Measurements from ENCODE around the gene CD300LB.

CD300LB gene

GRCh38 chr17:74547736-74548135, 16.5 kb upstream of the CD300LB start:
- peak; percentile 23 for DNase-seq

- no peak for DNase-seq
These were observed 16.0 kb upstream of the CD300LB start for GRCh38 chr17:74547264-74547663.

GRCh38 chr17:74546586-74546985, 15.3 kb upstream of the CD300LB start:
- DNase-seq, result no peak

GRCh38 chr17:74545843-74546230, 14.6 kb upstream of the CD300LB start, which contains the start of gene CD300C:
Gene CD300C, minus strand, starts transcription at chr17:74546115. Its CDS starts 333 bp downstream, at chr17:74545782.
- DNase-seq, result no peak

- no peak for DNase-seq
These were observed 13.9 kb upstream of the CD300LB start for GRCh38 chr17:74544991-74545842.

GRCh38 chr17:74543891-74544760, 12.9 kb upstream of the CD300LB start:
- no peak for DNase-seq

GRCh38 chr17:74543406-74543805, 12.1 kb upstream of the CD300LB start:
- no peak for DNase-seq

- no peak for DNase-seq
These were observed 11.6 kb upstream of the CD300LB start for GRCh38 chr17:74542727-74543383.

- DNase-seq, result no peak
These were observed 10.9 kb upstream of the CD300LB start for GRCh38 chr17:74542166-74542565.

- DNase-seq, result no peak
These were observed 10.2 kb upstream of the CD300LB start for GRCh38 chr17:74541176-74542111.

- DNase-seq, result no peak
These were observed 8.1 kb upstream of the CD300LB start for GRCh38 chr17:74539281-74539820.

- no peak for DNase-seq
These were observed 5.6 kb upstream of the CD300LB start for GRCh38 chr17:74536890-74537289.

- peak; percentile 51 for DNase-seq
These were observed 840 bp upstream of the CD300LB start for GRCh38 chr17:74532115-74532514.

- DNase-seq, result no peak
These were observed 484 bp downstream of the CD300LB start for GRCh38 chr17:74530831-74531150.

- no peak for DNase-seq
These were observed 2.0 kb downstream of the CD300LB start for GRCh38 chr17:74529243-74529642.

- no peak for DNase-seq
These were observed 2.6 kb downstream of the CD300LB start for GRCh38 chr17:74528491-74529199.

- no peak for DNase-seq
These were observed 3.5 kb downstream of the CD300LB start for GRCh38 chr17:74527756-74528155.

- DNase-seq, result no peak
These were observed 4.2 kb downstream of the CD300LB start for GRCh38 chr17:74527081-74527480.

- no peak for DNase-seq
These were observed 4.6 kb downstream of the CD300LB start for GRCh38 chr17:74526681-74527080.

GRCh38 chr17:74525781-74526288, 5.4 kb downstream of the CD300LB start:
- DNase-seq, result no peak

GRCh38 chr17:74525465-74525725, 5.9 kb downstream of the CD300LB start:
- DNase-seq, result no peak
